Measurements from ENCODE around the gene ZNF236. TPM values are rescaled to one million over a fixed set of nuclear protein-coding genes. Genes with fewer than 3 reads are reported as not detected.

The ZNF236 gene
- total RNA-seq, 6 experiments from 2014 or later, result 6.3 to 10.4 (median 8.1) TPM

DNA sequence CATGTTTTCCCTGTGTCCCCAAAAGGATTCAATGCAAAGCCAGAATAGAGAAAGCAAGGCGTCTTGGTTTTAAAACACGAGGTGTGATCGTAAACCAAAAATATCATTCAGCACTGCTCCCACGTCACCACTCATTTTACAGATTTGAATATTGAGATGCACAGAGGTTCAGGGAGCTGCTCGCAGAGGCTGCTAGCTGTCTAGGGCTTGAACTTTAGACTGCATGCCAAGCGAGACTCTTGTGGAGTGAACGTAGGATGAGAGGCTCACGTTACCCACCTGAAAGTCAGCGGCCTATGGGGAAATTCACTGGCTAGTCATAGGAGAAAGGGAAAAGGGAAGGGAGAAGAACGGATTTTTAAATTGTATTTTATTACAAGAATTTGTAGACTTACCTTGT is 180.1 kb downstream of the ZNF236 start:
- Mint-ChIP-seq H3K27me3 (ENCODE audit: insufficient read depth) (peaks cover 40% of the 10 kb centered on the region), H3K9me3 (no peaks in the 10 kb centered on the region), H3K4me3 (no peak overlapping the region), H3K36me3 (ENCODE audit: low read depth) (no peaks in the 10 kb centered on the region), H3K27ac (no peak overlapping the region), H3K4me1 (ENCODE audit: low read depth) (no peaks in the 10 kb centered on the region)
- DNase-seq, result no peak
- no peak for TF ChIP-seq CTCF (IDR thresholded peaks at IDR 0.05)

GRCh38 chr18:77003316-77003715 is 181.0 kb downstream of the ZNF236 start:
- H3K27ac Mint-ChIP-seq, result no peak overlapping the region
- no peaks in the 10 kb centered on the region for H3K4me1 Mint-ChIP-seq (ENCODE audit: low read depth)
- peaks cover 45% of the 10 kb centered on the region for H3K27me3 Mint-ChIP-seq (ENCODE audit: insufficient read depth)
- no peak for TF ChIP-seq CTCF (IDR thresholded peaks at IDR 0.05)
- H3K4me3 Mint-ChIP-seq, result no peak overlapping the region
- DNase-seq, result no peak
- no peaks in the 10 kb centered on the region for H3K36me3 Mint-ChIP-seq (ENCODE audit: low read depth)
- H3K9me3 Mint-ChIP-seq, result no peaks in the 10 kb centered on the region

GRCh38 chr18:77004555-77005380 is 182.4 kb downstream of the ZNF236 start:
- Mint-ChIP-seq H3K4me1 (ENCODE audit: low read depth) (no peaks in the 10 kb centered on the region), H3K4me3 (no peak overlapping the region), H3K27ac (no peak overlapping the region), H3K36me3 (ENCODE audit: low read depth) (no peaks in the 10 kb centered on the region), H3K9me3 (no peaks in the 10 kb centered on the region), H3K27me3 (ENCODE audit: insufficient read depth) (peaks cover 45% of the 10 kb centered on the region)
- TF ChIP-seq CTCF (IDR thresholded peaks at IDR 0.05), result no peak
- DNase-seq, result no peak

DNA sequence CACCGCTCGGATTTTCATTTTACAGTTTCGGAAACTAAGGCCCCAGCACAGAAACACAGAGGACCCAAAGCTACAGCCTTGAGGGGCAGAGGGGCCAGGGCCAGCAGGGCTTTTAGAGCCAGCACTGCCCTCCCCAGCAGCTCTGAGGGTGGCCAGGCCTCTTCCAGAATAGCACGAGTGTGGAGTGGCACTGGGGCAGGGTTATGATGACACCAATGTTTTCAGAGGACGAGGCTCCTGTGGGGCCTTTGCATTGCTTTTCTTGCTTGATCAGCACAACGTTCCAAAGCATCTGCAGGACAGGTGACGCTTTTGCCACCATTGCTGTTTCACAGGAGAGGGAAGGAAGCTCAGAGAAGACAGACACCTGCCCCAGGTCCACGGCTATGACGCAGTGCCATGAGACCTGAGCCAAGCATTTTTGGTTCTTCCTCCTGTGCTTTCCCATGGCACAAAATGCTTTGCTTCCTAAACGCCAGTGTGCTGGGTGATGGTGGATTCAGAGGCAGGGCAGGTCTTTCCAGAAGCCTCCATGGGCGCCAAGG is 183.4 kb downstream of the ZNF236 start:
- peaks cover 45% of the 10 kb centered on the region for H3K27me3 Mint-ChIP-seq (ENCODE audit: insufficient read depth)
- no peaks in the 10 kb centered on the region for H3K4me1 Mint-ChIP-seq (ENCODE audit: low read depth)
- no peak for TF ChIP-seq CTCF (IDR thresholded peaks at IDR 0.05)
- no peak overlapping the region for H3K4me3 Mint-ChIP-seq
- H3K9me3 Mint-ChIP-seq, result no peaks in the 10 kb centered on the region
- DNase-seq, result no peak
- H3K27ac Mint-ChIP-seq, result no peak overlapping the region
- no peaks in the 10 kb centered on the region for H3K36me3 Mint-ChIP-seq (ENCODE audit: low read depth)

- H3K36me3 Mint-ChIP-seq (ENCODE audit: low read depth), result no peaks in the 10 kb centered on the region
- peaks cover 45% of the 10 kb centered on the region for H3K27me3 Mint-ChIP-seq (ENCODE audit: insufficient read depth)
- TF ChIP-seq CTCF (IDR thresholded peaks at IDR 0.05), result no peak
- no peak overlapping the region for H3K4me3 Mint-ChIP-seq
- H3K9me3 Mint-ChIP-seq, result no peaks in the 10 kb centered on the region
- DNase-seq, result no peak
- H3K27ac Mint-ChIP-seq, result no peak overlapping the region
- H3K4me1 Mint-ChIP-seq (ENCODE audit: low read depth), result no peaks in the 10 kb centered on the region
These were observed 184.2 kb downstream of the ZNF236 start for GRCh38 chr18:77006305-77007175.
